Measurements from ENCODE around the gene ARHGEF25.
A peak's percentile ranks its signal among the peaks of the same experiment; 100 is the strongest.
"Not testable (repeated sequence)": the region's sequence is repeated elsewhere in the genome, so short reads cannot be mapped to it uniquely, and the experiment has no call there.

The ARHGEF25 gene

DNA sequence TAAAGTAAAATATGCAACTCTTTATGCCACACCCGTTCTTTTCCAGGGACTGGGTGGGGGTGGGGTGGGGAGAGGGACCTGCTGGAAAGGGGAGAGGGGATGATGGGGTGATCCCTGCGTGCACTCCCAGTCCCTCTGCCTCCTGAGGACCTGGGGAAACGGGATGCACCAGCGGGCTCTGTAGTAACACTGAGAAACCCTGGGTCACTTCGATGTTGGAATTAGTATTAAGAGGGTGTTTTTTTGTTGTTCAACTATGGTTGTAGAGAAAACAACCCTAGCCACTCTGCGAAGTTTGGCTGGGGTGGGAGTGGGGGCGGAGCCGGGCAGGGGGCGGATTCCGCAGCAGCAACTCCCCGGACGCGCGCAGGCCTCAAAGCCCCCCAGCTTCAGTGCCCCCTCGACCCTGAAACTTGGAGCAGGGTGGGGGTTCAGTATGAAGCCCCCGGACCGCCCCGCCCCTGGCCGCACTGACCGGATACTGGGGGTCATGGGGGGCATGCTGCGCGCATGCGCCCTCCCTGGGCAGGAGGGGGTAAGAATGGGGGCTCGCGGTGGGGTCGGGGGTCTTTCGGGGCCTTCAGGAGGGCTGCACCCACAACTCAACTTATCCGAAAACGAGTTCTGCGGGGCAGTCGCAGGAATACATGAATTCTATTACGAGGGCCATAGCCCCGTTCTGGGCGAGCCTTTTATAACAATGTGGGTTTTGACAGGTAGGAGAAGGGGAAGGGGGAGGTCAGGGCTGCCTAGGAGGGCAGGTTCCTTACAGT lies 1.3 kb upstream of the ARHGEF25 start:
- no peak for DNase-seq

DNA sequence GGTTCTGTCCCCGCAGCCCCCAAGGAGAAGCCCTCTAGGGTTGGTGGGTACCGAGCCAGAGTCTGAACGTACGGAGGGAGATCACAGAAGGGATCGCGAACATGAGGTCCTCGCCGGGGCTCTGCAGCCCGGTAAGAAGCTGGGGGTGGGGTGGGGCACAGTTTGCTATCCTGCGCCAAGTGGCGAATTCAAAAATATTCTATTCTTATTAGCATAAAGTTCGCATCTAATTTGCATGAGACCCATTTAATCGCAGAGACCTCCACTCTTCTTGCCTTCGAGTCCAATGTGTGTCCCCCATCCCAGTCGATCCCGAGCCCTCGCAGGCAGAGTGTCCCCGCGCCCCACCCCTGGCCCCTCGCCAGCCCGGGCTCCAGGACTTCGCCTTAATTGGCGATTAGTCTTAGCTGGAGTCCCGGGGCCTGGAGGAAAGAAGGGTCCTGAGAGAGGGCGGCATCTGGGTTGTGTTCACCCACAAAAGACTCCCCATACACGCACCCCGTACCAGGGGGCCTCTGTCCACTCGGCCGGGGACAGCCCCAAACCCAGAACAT lies 604 bp upstream of the ARHGEF25 start:
- DNase-seq, result no peak

DNA sequence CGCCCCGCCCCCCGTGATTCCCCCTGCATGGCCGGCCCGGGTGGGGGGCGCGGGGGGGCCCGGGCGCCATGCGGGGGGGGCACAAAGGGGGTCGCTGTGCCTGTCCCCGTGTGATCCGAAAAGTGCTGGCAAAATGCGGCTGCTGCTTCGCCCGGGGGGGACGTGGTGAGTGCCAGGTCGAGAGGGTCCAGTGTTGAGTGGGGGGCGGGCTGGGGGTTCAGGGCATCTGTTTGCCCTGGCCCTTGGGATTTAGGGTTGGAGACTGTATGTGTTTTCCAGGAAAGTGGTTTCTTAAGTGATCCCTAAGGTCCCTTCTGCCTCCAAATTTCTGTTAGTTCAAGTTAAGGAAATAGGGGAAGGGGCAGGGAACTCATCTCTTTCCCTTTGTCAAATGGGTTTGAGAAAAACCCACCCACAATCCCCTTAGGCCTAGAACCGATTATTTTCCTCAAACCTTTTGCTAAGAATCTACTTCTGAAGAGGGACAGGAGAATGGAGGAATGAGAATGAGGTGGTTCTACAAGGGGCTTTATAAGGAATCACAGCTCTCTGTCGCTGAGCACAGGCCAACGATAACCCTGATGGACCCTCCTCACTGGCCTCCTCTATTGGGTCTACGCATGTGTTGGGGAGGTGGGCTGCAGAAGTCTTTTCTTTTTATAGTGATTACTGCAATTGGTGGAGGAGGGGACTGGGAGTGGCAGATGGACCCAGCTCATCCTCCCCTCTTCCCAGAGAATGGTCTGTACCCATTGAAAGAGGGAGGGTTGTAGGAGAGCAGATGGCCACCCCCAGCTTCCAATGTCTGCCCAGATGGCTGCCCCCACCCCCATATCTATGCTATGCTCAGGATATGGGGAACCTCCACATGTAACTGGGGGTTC lies 834 bp downstream of the ARHGEF25 start:
- no peak for DNase-seq

DNA sequence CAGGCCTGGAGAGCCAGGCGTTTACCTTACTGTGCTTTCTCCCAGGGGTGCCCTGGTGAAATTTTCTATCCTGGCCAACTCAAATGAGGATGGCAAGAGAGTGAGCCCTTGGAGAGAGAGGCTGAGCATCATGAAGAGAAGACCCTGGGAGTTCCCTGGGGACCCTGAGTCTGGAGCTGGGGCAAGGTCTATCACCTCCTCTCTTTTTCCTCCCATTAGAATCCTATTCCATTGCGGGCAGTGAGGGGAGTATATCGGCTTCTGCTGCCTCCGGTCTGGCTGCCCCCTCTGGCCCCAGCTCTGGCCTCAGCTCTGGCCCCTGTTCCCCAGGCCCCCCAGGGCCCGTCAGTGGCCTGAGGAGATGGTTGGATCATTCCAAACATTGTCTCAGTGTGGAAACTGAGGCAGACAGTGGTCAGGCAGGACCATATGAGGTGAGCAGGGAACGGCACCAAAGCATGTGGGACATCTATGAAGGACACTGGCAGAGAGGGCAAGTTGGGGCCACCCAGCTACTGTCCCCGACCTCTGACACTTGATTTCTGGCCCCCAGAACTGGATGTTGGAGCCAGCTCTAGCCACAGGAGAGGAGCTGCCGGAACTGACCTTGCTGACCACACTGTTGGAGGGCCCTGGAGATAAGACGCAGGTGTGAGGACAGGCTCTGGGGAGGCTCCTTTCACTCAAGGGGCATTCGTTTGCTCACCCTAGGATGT lies 1.6 kb downstream of the ARHGEF25 start:
- no peak for DNase-seq

DNA sequence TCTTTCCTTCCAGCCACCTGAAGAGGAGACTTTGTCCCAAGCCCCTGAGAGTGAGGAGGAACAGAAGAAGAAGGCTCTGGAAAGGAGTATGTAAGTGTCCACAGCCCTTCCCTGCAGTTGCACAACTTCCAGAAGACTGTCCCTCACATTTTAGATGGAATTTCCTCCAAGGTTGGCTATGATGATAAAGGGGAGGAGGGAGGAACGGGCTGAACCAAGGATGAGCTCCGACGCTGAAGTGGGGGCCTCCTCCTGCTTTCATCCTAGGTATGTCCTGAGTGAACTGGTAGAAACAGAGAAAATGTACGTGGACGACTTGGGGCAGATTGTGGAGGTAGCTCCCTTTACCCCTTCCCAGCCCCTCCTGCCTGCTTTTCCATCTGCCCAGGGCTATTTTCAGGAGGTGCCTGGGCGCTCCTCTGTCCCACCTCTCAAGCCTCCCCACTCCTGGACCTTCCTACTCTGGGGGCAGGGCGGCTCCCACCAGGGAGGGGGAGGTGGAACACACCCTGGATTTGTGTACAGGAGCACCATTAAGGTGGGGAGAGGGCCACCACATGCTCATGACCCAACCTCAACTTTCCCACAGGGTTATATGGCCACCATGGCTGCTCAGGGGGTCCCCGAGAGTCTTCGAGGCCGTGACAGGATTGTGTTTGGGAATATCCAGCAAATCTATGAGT lies 2.3 kb downstream of the ARHGEF25 start:
- no peak for DNase-seq

DNA sequence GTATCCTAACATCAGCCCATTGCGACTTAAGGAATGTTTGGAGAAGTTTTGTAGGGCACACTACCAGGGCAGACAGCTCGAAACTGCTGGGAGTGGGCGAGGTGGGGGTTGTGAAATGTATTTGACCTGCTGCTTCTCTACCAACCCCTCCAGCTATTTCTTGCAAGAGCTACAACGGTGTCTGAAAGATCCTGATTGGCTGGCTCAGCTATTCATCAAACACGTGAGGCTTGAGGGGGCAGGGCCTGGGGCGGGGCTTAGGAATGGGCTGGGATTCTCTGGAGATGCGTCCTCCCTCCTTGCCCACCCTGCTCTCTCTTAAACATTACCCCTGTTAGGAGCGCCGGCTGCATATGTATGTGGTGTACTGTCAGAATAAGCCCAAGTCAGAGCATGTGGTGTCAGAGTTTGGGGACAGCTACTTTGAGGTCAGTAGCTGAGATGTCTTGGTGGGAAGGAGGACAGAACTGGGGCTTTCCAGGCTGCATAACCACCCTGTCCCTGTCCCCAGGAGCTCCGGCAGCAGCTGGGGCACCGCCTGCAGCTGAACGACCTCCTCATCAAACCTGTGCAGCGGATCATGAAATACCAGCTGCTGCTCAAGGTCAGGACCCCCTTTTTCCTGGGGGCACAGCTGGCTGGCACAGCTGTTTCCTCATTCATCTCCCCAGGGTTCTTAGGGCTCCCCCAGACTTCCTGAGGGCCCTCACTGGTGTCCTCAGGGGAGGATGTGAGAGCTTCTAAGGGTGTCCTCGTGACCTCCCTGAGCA lies 3.1 kb downstream of the ARHGEF25 start:
- peak; percentile 61 for DNase-seq

DNA sequence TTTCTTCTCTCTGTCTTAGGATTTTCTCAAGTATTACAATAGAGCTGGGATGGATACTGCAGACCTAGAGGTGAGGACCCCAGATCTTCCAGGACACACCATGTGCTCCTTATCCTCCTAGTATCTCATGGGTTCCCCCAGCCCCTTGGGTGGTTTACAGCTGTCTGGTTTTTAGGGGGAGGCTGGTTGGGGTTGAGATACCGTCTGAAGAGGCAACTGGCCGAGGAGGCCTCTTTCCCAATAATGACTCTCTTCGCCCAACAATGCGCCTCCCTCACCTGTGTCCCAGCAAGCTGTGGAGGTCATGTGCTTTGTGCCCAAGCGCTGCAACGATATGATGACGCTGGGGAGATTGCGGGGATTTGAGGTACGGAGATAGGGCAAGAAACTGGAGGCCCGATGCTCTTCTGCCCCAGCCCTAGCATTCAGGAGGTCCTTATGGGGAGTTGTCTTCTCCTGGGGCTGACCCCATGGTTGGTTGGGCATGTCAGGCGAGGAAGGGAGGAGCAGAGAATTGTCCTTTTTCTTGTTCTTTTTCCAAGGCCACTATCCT lies 3.8 kb downstream of the ARHGEF25 start:
- DNase-seq, result no peak

DNA sequence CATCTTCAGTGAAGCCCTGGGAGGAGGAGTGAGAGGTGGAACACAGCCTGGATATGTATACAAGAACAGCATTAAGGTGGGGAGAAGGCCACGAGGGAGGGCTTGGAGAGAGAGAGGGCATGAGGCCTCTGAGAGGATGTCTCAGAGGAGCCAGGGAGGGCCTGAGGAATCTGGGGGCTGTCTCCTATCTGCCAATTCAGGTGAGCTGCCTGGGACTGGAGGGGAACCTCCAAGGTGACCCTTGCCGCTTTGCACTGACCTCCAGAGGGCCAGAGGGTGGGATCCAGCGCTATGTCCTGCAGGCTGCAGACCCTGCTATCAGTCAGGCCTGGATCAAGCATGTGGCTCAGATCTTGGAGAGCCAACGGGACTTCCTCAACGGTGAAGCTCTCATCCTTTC lies 4.4 kb downstream of the ARHGEF25 start:
- DNase-seq, result no peak

DNA sequence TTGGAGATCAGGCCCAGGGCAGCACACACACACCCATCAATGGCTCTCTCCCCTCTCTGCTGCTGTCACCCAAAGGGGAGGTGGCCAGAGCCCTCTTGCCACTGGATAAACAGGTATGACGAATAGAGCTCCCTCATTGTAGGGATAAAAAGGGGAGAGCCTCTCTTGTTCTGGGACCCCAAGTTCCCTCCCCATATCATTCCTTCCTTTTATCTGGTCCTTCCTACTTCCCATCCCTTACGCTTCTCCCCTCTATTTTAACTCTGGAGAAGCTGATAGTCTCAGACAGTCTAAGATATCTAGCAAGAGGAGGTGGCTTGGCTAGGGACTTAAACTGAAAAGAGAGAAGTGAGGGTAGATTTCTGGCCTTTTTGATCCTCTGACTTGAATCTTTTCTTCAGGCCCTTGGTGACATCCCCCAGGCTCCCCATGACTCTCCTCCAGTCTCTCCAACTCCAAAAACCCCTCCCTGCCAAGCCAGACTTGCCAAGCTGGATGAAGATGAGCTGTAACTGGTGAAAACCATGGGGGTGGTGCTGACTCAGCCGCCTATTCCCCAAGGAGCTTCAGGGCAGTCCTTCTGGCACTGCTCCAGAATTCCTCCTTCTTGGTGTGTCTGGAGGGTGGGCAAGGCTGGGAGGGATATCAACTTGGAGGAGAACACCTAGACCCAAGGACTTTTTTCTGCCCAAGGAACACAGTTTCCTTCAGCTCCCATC lies 5.3 kb downstream of the ARHGEF25 start:
- no peak for DNase-seq

DNA sequence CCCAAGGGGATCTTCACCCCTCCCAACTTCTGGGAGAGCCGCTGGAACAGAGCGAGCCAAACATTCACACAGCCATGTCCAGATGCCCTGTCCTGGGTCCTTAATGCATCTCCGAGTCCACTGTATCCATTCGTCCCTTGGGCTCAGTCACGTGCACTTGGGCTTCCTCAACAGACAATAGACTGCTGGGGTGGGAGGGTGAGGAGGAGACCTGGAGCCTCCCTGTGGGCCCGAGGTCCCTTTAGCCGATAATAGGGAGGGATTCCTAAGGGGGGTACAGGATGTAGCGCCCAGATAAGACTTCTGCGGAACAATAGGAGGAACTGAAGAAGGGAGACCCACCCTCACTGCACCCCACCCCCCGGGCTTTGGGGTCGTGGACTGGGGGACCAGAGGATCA lies 6.7 kb downstream of the ARHGEF25 start:
- DNase-seq, result no peak

DNA sequence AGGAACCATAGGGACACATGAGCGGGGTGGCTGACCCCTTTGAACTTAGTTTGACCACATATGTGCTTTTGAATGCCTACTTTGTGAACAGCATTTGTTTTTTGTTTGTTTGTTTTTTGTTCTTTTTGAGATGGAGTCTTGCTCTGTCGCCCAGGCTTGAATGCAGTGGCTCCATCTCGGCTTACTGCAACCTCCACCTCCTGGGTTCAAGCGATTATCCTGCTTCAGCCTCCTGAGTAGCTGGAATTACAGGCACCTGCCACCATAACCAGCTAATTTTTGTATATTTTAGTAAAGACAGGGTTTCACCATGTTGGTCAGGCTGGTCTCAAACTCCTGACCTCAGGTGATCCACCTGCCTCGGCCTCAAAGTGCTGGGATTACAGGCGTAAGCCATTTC lies 7.2 kb downstream of the ARHGEF25 start:
- not testable (repeated sequence) for DNase-seq

DNA sequence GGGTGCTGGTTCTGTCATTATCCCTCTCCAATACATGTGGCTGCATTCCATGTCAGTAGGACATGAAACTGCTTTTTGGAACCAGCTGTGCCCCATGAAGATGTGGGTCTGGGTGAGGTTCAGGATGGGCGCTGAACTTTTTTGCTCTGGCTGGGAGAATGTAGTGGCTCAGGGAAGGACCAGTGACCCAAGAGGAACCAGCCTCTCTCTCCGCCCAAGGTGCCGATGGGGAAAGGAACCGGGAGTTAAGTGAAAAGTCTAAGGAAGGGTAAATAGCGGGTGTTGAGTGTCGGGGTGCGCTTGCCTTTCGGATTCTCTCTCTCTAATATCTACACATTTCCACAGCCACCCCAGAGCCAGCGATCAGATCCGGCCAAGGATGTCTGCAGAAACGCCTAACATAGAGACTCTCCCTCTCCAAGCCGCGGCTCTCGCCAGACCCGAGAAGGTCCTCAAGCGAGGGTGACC lies 7.8 kb downstream of the ARHGEF25 start:
- DNase-seq, result no peak

DNA sequence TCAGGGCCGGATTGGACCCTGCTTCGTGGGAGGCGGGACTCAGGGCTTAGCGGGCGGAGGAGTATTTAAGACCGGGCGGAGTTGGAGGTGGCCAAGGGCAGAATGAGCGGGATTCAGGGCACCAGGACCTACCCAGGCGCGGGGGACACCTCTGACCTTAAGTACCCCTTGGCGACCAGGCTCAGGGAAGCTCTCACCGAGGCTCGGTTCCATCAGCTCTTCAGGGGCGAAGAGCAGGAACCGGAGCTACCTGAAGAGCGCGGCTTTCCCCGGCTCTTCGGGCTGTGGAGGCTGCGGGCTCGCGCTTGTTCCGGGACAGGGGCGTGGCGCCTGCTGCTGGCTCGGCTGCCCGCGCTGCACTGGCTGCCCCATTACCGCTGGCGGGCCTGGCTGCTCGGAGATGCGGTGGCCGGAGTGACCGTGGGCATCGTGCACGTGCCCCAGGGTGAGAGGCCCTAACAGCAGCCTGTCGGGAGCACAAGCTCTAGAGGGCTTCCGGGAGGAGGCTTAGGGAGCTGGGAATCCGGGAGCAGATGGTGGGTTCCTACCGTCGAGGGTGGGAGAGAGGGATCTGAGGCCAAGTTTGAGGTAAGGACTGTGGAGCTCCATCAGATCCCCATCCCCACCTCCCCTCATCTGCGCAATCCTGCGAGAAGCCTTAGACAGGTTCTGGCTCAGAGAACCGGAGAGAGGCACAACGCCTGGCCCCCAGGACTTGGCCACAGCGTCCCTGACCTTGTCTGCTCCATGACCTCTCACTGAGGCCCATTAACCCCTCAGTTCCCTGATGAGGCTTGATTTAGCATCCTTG lies 8.4 kb downstream of the ARHGEF25 start:
- DNase-seq, result no peak

DNA sequence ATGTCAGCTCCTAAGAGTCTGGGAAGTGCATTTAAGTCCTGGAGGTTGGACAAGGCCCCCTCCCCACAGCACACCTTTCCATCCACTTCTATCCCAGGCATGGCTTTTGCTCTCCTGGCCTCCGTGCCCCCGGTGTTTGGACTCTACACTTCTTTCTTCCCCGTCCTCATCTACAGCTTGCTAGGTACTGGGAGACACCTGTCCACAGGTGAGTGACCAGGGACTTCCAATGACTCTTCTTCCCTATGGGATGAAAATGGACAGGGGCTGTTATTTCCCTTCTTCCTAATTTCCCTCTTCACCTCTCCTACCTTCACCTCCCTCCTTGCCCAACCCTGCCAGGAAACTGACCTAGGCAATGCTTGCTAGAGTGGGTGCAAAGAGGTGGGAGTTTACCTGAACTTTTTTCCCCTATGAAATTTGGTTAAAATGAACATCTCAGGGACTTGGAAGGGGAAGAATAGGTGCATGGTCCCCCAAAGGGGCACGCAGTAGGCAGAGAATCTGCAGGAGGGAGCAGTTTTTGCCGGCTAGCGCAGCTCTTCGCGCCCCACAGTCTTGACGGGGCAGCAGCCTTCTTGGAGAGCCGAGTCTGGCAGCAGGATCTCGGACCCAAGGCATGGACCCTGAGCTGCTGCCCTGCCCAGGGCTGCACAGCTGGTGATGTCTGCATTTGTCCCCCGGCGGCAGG lies 9.2 kb downstream of the ARHGEF25 start:
- no peak for DNase-seq

DNA sequence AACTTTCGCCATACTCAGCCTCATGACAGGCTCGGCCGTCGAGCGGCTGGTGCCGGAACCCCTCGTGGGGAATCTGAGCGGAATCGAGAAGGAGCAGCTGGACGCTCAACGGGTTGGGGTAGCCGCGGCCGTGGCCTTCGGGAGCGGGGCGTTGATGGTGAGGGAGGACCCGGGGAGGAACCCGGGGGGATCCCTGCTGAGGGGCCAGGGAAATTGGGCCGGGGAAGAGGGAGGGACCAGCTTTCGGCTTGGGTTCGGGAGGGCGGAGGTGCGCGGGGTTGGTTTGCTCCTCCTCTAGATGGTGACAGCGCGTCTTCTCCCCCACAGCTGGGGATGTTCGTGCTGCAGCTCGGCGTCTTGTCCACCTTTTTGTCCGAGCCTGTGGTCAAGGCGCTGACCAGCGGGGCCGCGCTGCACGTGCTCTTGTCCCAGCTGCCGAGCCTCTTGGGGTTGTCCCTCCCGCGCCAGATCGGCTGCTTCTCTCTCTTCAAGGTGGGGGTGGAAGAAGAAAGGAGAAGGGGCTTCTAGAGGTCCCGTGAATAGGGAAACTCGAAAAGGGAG lies 9.8 kb downstream of the ARHGEF25 start:
- no peak for DNase-seq

DNA sequence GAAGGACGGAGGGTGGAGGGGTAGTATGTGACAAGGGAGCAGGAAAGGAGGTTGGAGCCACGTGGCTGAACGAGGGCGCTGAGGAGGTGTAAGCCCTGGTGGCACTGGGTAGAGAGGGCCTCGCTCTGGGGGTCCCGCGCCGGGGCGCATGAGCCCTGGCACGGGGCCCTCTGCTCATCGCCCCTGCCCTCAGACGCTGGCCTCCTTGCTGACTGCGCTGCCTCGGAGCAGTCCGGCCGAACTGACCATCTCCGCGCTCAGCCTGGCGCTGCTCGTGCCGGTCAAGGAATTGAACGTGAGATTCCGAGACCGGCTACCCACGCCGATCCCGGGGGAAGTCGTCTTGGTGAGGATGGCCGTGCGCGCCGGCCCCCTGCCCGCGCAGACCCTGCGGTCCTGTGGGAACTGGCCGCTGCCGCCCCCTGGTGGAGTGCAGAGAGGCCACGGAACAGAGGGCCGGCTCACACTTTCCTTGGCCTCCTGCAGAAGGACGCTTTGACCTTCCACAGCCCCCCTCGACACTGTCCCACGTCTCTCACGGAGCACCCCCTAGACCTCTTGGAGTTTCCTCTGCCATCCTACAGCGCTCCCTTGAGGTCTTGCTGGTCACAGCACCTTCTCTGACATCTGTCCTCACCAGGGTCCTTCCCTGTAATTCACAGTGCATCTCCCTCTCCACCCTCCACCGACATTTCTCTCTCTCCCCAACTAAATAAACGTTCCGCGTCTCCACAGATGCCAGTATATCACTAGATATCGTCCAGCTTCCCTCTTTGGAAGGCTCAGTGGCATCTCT lies 10.5 kb downstream of the ARHGEF25 start:
- DNase-seq, result peak; percentile 81

DNA sequence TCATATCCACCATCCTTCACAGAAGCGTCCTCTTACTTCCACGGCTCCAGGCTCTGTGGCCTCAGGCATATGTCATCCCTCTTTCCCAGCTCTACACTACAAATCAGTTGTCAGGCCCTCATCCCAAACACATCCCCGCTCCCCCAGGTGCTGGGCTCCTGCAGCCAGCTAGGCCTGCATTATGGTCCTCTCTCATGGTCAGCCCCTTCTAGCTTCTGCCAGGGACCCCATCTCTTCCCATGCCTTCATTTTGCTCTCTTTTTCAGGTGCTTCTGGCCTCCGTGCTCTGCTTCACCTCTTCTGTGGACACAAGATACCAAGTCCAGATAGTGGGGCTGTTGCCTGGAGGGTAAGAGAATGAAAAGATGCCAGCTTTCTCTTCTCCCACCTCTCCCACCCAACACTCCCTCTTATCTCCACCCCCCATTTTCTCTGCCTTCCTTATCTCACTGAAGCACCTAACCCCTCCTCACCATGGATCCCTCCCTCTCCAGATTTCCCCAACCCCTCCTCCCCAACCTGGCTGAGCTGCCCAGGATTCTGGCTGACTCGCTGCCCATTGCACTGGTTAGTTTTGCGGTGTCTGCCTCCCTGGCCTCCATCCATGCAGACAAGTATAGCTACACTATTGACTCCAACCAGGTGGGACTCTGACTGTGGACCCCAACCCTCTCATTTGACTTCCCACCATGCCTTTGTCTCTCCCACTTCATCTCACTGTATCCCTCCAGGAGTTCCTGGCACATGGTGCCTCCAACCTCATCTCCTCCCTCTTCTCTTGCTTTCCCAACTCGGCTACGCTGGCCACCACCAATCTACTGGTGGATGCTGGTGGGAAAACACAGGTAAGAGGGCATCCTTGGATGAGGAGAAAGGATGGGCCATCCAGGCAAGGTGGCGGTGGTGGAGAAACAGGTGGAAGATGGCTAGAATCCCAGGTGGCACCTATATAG lies 11.3 kb downstream of the ARHGEF25 start:
- DNase-seq, result no peak
